ENCODE results near the gene FBN2.

FBN2 gene

DNA sequence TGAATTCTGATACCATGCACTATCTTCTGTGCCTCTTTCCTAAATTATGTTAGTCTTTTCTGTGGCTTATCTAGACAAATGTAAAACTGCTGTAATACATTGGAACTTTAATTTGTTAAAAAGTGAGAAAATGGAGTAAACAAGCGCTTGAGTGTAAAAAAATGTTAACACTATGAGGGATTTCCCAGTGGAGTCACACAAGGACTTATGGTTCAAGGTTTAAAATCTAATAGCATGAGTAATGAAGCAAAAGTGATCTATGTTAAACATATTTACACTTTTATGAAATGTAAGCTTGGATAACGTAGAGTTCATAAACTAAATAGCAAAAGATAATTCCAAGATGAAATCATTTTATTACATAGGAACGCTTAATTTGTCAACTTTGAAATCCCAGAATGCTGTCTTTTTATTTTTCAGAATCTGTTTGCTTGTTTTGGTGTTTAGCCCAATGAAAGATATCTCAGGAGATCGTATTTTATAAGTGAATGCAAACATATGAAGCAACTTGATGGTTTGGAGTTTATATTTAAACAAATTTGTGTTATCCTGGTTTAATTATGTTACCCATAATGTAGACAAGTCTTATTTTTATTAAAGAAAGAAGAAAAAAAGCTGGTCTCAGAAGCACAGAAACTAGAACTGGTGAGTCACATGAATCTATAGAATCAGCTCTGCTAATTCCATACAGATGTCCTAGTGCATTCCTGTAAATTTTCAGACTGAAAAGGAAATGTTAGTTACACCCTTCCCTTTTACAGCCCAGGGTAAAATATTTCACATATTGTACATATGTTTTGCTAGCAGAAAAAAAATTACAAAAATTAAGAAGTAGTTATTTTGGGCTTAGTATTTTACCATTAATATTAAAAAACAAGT, 34.2 kb upstream of the FBN2 start:
- DNase-seq (ENCODE audit: extremely low read depth, low read depth), result no peak
- TF ChIP-seq, protein P1, sequence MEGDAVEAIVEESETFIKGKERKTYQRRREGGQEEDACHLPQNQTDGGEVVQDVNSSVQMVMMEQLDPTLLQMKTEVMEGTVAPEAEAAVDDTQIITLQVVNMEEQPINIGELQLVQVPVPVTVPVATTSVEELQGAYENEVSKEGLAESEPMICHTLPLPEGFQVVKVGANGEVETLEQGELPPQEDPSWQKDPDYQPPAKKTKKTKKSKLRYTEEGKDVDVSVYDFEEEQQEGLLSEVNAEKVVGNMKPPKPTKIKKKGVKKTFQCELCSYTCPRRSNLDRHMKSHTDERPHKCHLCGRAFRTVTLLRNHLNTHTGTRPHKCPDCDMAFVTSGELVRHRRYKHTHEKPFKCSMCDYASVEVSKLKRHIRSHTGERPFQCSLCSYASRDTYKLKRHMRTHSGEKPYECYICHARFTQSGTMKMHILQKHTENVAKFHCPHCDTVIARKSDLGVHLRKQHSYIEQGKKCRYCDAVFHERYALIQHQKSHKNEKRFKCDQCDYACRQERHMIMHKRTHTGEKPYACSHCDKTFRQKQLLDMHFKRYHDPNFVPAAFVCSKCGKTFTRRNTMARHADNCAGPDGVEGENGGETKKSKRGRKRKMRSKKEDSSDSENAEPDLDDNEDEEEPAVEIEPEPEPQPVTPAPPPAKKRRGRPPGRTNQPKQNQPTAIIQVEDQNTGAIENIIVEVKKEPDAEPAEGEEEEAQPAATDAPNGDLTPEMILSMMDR (IDR thresholded peaks at IDR 0.05; ENCODE audit: low read depth, low read length), result no peak

GRCh38 chr5:128566178-128566577, 28.1 kb upstream of the FBN2 start:
- DNase-seq (ENCODE audit: extremely low read depth, low read depth), result no peak
- TF ChIP-seq, protein P1 (IDR thresholded peaks at IDR 0.05; ENCODE audit: low read depth, low read length), result no peak

DNA sequence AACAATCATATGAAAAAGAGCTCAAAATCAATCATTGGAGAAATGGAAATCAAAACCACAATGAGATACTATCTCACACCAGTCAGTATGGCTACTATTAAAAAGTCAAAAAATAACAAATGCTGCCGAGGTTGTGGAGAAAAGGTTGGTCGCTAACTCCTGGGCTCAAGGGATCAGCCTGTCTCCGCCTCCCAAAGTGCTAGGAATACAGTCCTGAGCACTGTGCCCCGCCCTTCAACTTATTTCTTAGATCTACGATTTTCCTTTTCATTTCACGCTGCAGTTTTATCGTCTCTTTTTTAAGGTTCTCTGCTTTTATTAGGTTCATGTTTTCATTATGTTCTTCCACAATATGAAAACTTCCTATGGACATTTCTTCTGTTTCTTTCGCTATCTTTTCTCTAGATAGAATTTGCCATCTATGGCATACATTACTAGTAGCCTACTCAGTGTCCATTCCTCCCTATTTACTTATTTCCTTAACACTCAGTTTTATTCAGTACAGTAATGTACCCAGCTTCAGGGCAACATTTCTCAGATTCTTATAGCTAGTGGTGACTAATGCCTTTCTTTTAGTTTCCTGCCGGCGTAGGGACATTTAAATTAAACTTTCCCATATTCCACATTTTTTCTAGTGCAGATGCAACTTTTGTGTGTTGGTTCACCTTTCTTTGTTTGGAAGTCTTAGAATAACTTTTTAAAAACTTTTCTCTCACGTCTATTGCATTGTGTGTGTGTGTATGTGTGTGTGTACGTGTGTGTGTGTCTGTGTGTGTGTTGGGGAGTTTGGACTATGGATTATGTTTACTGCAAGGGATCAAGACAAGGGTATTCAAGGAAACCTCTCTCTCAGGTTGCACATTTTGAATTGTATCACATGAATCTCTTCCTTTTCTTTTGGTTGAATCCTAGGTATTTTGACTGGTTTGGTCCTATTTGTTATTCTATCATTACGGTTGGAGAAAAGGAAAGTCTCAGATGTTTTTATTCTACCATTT, 21.6 kb upstream of the FBN2 start:
- TF ChIP-seq, protein P1 (IDR thresholded peaks at IDR 0.05; ENCODE audit: low read depth, low read length), result no peak
- DNase-seq (ENCODE audit: extremely low read depth, low read depth), result no peak

- TF ChIP-seq, protein P1 (IDR thresholded peaks at IDR 0.05; ENCODE audit: low read depth, low read length), result no peak
These were observed 15.7 kb upstream of the FBN2 start for GRCh38 chr5:128553747-128554146.

GRCh38 chr5:128551476-128551875, 13.4 kb upstream of the FBN2 start:
- DNase-seq (ENCODE audit: extremely low read depth, low read depth), result no peak
- TF ChIP-seq, protein P1 (IDR thresholded peaks at IDR 0.05; ENCODE audit: low read depth, low read length), result no peak

More at GRCh38 chr5:128553747-128554146, 15.7 kb upstream of the FBN2 start:
- DNase-seq (ENCODE audit: extremely low read depth, low read depth), result no peak

DNA sequence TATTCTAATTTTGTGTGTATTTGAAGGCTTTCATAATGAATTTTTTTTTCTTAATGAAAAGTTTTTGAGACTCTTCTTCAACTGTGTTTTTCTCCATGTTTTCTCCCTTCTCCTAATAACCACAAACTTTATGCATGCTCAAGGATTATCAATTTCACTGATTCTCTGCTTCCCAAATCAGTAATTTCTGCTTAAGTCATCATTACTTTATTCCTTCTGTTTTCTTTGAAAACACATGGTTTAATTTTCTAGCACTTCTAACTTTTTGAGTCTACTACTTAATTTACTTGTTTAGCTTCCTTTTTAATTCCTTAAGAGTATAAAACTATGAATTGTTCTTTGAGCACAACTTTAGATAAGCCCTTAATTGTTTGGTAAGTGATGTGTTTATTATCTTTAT, 11.5 kb upstream of the FBN2 start:
- TF ChIP-seq, protein P1 (IDR thresholded peaks at IDR 0.05; ENCODE audit: low read depth, low read length), result no peak
- no peak for DNase-seq (ENCODE audit: extremely low read depth, low read depth)
